Activated CD8-positive, alpha-beta memory T cell treated with anti-CD3 and anti-CD28 coated beads, Interleukin-2, amount 50 U/mL, for 4 hours (primary cell): Measurements from ENCODE around the gene TP63.

Experiments
- DNase-seq: peaks from one replicate; pipeline ENCODE4 v3.0.0-alpha.2; 2020

Gene TP63

GRCh38 chr3:189685291-189685690 lies 54.1 kb downstream of the TP63 start:
- no peak for DNase-seq

- no peak for DNase-seq
Observed at GRCh38 chr3:189685860-189686259, 54.7 kb downstream of the TP63 start.

GRCh38 chr3:189687475-189687874 lies 56.3 kb downstream of the TP63 start:
- DNase-seq, result no peak

- no peak for DNase-seq
Observed at GRCh38 chr3:189688262-189688661, 57.1 kb downstream of the TP63 start.

GRCh38 chr3:189689625-189690024 lies 58.4 kb downstream of the TP63 start:
- DNase-seq, result no peak

GRCh38 chr3:189690237-189690636 lies 59.0 kb downstream of the TP63 start:
- DNase-seq, result no peak

GRCh38 chr3:189690672-189691071 lies 59.5 kb downstream of the TP63 start:
- no peak for DNase-seq

- no peak for DNase-seq
Observed at GRCh38 chr3:189695400-189695799, 64.2 kb downstream of the TP63 start.

GRCh38 chr3:189698811-189699210 lies 67.6 kb downstream of the TP63 start:
- DNase-seq, result no peak

- no peak for DNase-seq
Observed at GRCh38 chr3:189699885-189700284, 68.7 kb downstream of the TP63 start.

GRCh38 chr3:189702066-189702646 lies 71.0 kb downstream of the TP63 start:
- no peak for DNase-seq

GRCh38 chr3:189703865-189704264 lies 72.7 kb downstream of the TP63 start:
- DNase-seq, result no peak

GRCh38 chr3:189708375-189708774 lies 77.2 kb downstream of the TP63 start:
- DNase-seq, result no peak

- DNase-seq, result no peak
Observed at GRCh38 chr3:189710620-189711402, 79.6 kb downstream of the TP63 start.

- no peak for DNase-seq
Observed at GRCh38 chr3:189712906-189713483, 81.8 kb downstream of the TP63 start.

- DNase-seq, result no peak
Observed at GRCh38 chr3:189714991-189715961, 84.1 kb downstream of the TP63 start.

- DNase-seq, result no peak
Observed at GRCh38 chr3:189718215-189718614, 87.0 kb downstream of the TP63 start.

GRCh38 chr3:189720736-189721417 lies 89.7 kb downstream of the TP63 start:
- no peak for DNase-seq

GRCh38 chr3:189721873-189722665 lies 90.9 kb downstream of the TP63 start:
- no peak for DNase-seq

- DNase-seq, result no peak
Observed at GRCh38 chr3:189724356-189724755, 93.2 kb downstream of the TP63 start.

- DNase-seq, result no peak
Observed at GRCh38 chr3:189726277-189726676, 95.1 kb downstream of the TP63 start.

- no peak for DNase-seq
Observed at GRCh38 chr3:189727158-189727557, 96.0 kb downstream of the TP63 start.
